SK-N-SH (cell line): Measurements from ENCODE around the gene RAC3.

Experiments used
- CTCF ChIP-seq: fragments of 200-600 bp; sonication (generic); IDR thresholded peaks from 2 replicates; pipeline ENCODE4 v1.6.1; 2017; ENCODE audit warnings: antibody characterized with exemption, mild to moderate bottlenecking, moderate library complexity
- EP300 ChIP-seq, 2 experiments: IDR thresholded peaks; 2 replicates each; pipeline versions ENCODE4 v1.4.0 to v1.6.1; 2012; ENCODE audit warnings: borderline replicate concordance in 1 of 2, low read depth in 1 of 2, low read length in 1 of 2
- GABPA ChIP-seq: IDR thresholded peaks from 2 replicates; pipeline ENCODE4 v1.4.0; 2012; ENCODE audit warnings: low read depth, mild to moderate bottlenecking
- RAD21 ChIP-seq: IDR thresholded peaks from 2 replicates; pipeline ENCODE4 v1.6.1; 2012; ENCODE audit warnings: mild to moderate bottlenecking, low read length
- RFX5 ChIP-seq: IDR thresholded peaks from 2 replicates; pipeline ENCODE4 v1.6.1; 2012; ENCODE audit warnings: mild to moderate bottlenecking, improper control_type of control experiment, low read length
- USF1 ChIP-seq: IDR thresholded peaks from 2 replicates; pipeline ENCODE4 v1.4.0; 2012; ENCODE audit warnings: low read depth, borderline replicate concordance
- YY1 ChIP-seq: IDR thresholded peaks from 2 replicates; pipeline ENCODE4 v1.4.0; 2012; ENCODE audit warnings: low read depth, mild to moderate bottlenecking

DNA sequence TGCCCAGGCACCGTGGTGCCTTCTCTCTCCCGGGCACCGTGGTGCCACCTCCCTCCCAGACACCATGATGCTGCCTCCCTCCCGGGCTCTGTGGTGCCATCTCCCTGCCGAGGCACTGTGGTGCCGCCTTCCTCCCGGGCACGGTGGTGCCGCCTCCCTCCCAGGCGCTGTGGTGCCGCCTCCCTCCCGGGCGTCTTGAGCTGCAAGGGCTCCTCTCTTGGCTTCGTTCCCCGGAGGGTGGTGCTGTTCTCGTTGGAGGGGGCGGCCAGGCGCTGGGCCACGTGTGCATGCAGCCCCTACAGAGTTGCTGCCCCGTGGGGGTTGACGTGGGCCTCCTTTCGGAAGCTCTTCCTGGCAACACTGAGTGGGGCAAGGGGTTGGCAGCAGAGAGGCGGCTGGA lies 17.0 kb upstream of the RAC3 start:
- TF ChIP-seq CTCF, result no peak
- TF ChIP-seq EP300 (IDR thresholded peaks at IDR 0.05; ENCODE audit: borderline replicate concordance in 1 of 2, low read depth in 1 of 2, low read length in 1 of 2), result no peak
- TF ChIP-seq GABPA, result no peak
- TF ChIP-seq RAD21, result no peak
- no peak for TF ChIP-seq YY1
- TF ChIP-seq USF1, result no peak
- no peak for TF ChIP-seq RFX5
